Stimulated activated naive CD4-positive, alpha-beta T cell (primary cell): Measurements from ENCODE around the gene SETD9.

Experiments used
- DNase-seq, 6 experiments: peaks; one replicate each; lab custom pipeline; 2025; lab: John Stamatoyannopoulos, UW

SETD9 gene

GRCh38 chr5:56909294-56910209 lies at the start of gene SETD9:
Gene SETD9 (plus strand): TSS chr5:56909596. CDS start chr5:56909646, 50 bp downstream.
- peak; percentile 62 to 91 (median 80) for DNase-seq

GRCh38 chr5:56861893-56862485 lies 47.4 kb upstream of the SETD9 start:
- DNase-seq: no peak

GRCh38 chr5:56862909-56863308 lies 46.5 kb upstream of the SETD9 start:
- no peak for DNase-seq

- no peak for DNase-seq
Measured at GRCh38 chr5:56871777-56872176, 37.6 kb upstream of the SETD9 start.

- DNase-seq: no peak
Measured at GRCh38 chr5:56873056-56873455, 36.3 kb upstream of the SETD9 start.

- DNase-seq: no peak
Measured at GRCh38 chr5:56876327-56876726, 33.1 kb upstream of the SETD9 start.

- DNase-seq: no peak
Measured at GRCh38 chr5:56881571-56881970, 27.8 kb upstream of the SETD9 start.

GRCh38 chr5:56893251-56893951 lies 16.0 kb upstream of the SETD9 start:
- no peak for DNase-seq

- no peak for DNase-seq
Measured at GRCh38 chr5:56896763-56897162, 12.6 kb upstream of the SETD9 start.

GRCh38 chr5:56898213-56898612 lies 11.2 kb upstream of the SETD9 start:
- DNase-seq: peak in 1 of 6 experiments; percentile 3

GRCh38 chr5:56900395-56900794 lies 9.0 kb upstream of the SETD9 start:
- no peak for DNase-seq

GRCh38 chr5:56900858-56901578 lies 8.4 kb upstream of the SETD9 start:
- peak in 4 of 6 experiments; percentile 1 to 69 (median 28) for DNase-seq

GRCh38 chr5:56908942-56909293 lies 478 bp upstream of the SETD9 start:
- peak in 4 of 6 experiments; percentile 22 to 45 (median 35) for DNase-seq

- peak in 2 of 6 experiments; percentile 38 to 60 for DNase-seq
Measured at GRCh38 chr5:56910210-56910965, 992 bp downstream of the SETD9 start.

- DNase-seq: peak in 1 of 6 experiments; percentile 2
Measured at GRCh38 chr5:56913766-56914165, 4.4 kb downstream of the SETD9 start.

GRCh38 chr5:56914678-56915077 lies 5.3 kb downstream of the SETD9 start:
- no peak for DNase-seq

- DNase-seq: no peak
Measured at GRCh38 chr5:56917534-56917933, 8.1 kb downstream of the SETD9 start.

GRCh38 chr5:56918054-56918453 lies 8.7 kb downstream of the SETD9 start:
- no peak for DNase-seq

GRCh38 chr5:56919942-56920662 lies 10.7 kb downstream of the SETD9 start:
- DNase-seq: no peak

- no peak for DNase-seq
Measured at GRCh38 chr5:56922922-56923321, 13.5 kb downstream of the SETD9 start.

- no peak for DNase-seq
Measured at GRCh38 chr5:56934325-56934724, 24.9 kb downstream of the SETD9 start.
